ENCODE measurements around the gene MASP2.
"Not testable (repeated sequence)": the region's sequence is repeated elsewhere in the genome, so short reads cannot be mapped to it uniquely, and the experiment has no call there.

DNA sequence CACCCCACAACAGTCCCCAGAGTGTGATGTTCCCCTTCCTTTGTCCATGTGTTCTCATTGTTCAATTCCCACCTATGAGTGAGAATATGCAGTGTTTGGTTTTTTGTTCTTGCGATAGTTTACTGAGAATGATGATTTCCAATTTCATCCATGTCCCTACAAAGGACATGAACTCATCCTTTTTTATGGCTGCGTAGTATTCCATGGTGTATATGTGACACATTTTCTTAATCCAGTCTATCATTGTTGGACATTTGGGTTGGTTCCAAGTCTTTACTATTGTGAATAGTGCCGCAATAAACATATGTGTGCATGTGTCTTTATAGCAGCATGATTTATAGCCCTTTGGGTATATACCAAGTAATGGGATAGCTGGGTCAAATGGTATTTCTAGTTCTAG is 36.7 kb upstream of the MASP2 start:
- TF ChIP-seq CTCF, POLR2A (IDR thresholded peaks at IDR 0.05): not testable (repeated sequence)
